Transverse colon (tissue), 4 donors: ENCODE data around the gene LHX3. TPM values are rescaled to one million over a fixed set of nuclear protein-coding genes. Genes with fewer than 3 reads are reported as not detected.

Source experiments
- DNase-seq: peaks from one replicate; pipeline ENCODE4 v3.0.0-alpha.2; 2019
- H3K27ac ChIP-seq, 4 donors: fragments of 200-600 bp; sonication (generic); 2 replicates each; pipeline ENCODE4 v1.5.1; 2016 to 2018; ENCODE audit warnings: inconsistent platforms in 4 of 4
- H3K27me3 ChIP-seq: fragments of 200-600 bp; sonication (generic); 2 replicates; pipeline ENCODE4 v1.5.1; 2017; ENCODE audit warnings: inconsistent platforms
- H3K36me3 ChIP-seq, 4 donors: fragments of 200-600 bp; sonication (generic); 2 replicates each; pipeline ENCODE4 v1.5.1; 2017 to 2019; ENCODE audit warnings: inconsistent platforms in 4 of 4
- H3K4me1 ChIP-seq, 4 donors: fragments of 200-600 bp; sonication (generic); 2 replicates each; pipeline ENCODE4 v1.5.1; 2017 to 2020; ENCODE audit warnings: inconsistent platforms in 4 of 4
- H3K4me3 ChIP-seq, 4 donors: fragments of 200-600 bp; sonication (generic); 1 replicate in 1 of 4; 2 replicates in 3 of 4; pipeline versions ENCODE4 v1.5.1 to v1.6.1; 2017 to 2019; ENCODE audit warnings: inconsistent platforms in 4 of 4
- H3K9me3 ChIP-seq, 2 donors: fragments of 200-600 bp; sonication (generic); 2 replicates each; pipeline ENCODE4 v1.5.1; 2017 to 2019; ENCODE audit warnings: inconsistent platforms in 2 of 2
- EP300 ChIP-seq: sonication (generic); formaldehyde crosslinking; IDR thresholded peaks from one replicate; pipeline ENCODE4 v1.6.1; 2017; ENCODE audit warnings: antibody characterized with exemption, low read depth
- POLR2A ChIP-seq: fragments of 450-650 bp; IDR thresholded peaks from one replicate; pipeline ENCODE4 v1.6.1; 2016; ENCODE audit warnings: antibody characterized with exemption, mild to moderate bottlenecking, moderate library complexity
- POLR2AphosphoS5 ChIP-seq, 3 donors: sonication (generic); formaldehyde crosslinking; IDR thresholded peaks; one replicate each; pipeline ENCODE4 v1.6.1; 2016; ENCODE audit warnings: antibody characterized with exemption in 3 of 3
- WGBS, 2 donors: methylation state at CpG; one replicate each; pipeline ENCODE4 v1.1.5; 2018; ENCODE audit warnings: low coverage in 1 of 2; 5-methylcytosine and 5-hydroxymethylcytosine counted together
- in situ Hi-C, 4 donors: fragments of 200-750 bp; cut with MboI; loops; one replicate each; pipeline versions ENCODE4 v1.15.0 to v1.15.1; 2017; ENCODE audit warnings: low sequenced_read_pairs in 3 of 4, low pct_ligation_motif_present in 1 of 4, low pct_unique_long_range_greater_than_20kb in 1 of 4
- intact Hi-C: fragments of 100-400 bp; cut with DNase I; formaldehyde crosslinking; loops from one replicate; pipeline ENCODE4 v1.15.1; 2023; ENCODE audit warnings: low total_unique reads
- total RNA-seq, 4 donors: library from RNA; depleted of rRNA; stranded (reverse); fragments of >200 nt; gene quantifications; one replicate each; pipeline ENCODE4 v1.1.0, GENCODE V29; 2016
- TF ChIP-seq, protein P1 (sequence below), 5 experiments: fragments of 200-600 bp in 3 of 5; fragments of 450-650 bp in 2 of 5; sonication (generic) in 3 of 5; IDR thresholded peaks; 1 replicate in 2 of 5; 2 replicates in 3 of 5; pipeline ENCODE4 v1.5.1; 2016 to 2017; ENCODE audit warnings: antibody characterized with exemption in 5 of 5, inconsistent platforms in 3 of 5, mild to moderate bottlenecking in 2 of 5, moderate library complexity in 1 of 5

LHX3 gene
- total RNA-seq = not detected

DNA sequence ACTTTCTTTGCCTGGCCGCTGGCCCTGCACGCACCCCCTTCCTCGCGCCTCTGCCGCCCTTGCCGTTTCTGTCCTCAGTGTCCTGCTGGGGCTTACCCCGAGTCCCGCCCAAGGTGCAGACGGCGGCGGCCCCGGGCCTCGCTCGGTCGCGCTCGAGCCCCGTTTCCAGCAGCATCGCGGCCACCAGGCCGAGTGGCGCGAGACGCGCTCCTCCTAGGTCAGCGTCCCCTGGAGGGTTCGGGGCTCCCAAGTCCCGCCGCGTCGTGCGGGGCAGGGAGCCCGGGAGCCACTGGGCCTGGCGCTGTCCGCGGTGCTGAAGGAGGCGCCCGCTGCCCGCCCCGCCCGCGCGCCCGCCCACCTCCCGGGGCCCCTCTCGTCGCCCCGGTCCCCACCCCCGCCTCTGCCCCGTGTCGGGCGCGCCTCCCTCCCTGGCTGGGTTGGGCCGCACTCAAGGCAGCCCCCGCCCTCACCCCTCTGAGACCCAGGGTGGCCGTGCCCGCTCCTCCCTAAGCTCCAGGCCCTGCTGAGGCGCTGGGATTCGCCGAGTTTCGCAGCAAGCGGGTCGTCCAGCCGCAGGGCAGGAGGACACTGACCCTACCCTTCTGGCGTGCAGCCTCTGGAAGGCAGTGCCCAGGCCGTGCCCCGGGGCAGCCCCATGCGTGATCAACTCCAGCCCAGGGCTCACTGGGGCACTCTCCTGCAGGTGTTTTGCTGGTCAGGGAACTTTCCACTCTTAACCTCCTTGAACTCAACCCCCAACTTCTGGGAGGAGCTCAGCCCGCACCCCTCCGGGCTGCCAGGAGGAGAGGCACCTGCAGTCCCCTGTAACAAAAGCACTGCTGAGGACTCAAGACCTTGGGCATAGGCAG, at the start of gene LHX3:
Gene LHX3, minus strand, starts transcription at position 291 of the 869 bp plus-strand sequence. Its CDS starts 116 bp downstream, at position 175.
- Histone ChIP-seq H3K36me3 (no peaks in the 10 kb centered on the region), H3K27me3 (peaks cover 56% of the 10 kb centered on the region), H3K4me1 (peaks cover 0 to 4% (median 0%) of the 10 kb centered on the region in 4 donors), H3K9me3 (no peaks in the 10 kb centered on the region), H3K27ac (no peak within 1 kb of the TSS), H3K4me3 (no peak within 1 kb of the TSS)
- in situ Hi-C loops = no loop called here
- DNase-seq = no peak
- TF ChIP-seq POLR2A = no peak
- TF ChIP-seq, protein P1, sequence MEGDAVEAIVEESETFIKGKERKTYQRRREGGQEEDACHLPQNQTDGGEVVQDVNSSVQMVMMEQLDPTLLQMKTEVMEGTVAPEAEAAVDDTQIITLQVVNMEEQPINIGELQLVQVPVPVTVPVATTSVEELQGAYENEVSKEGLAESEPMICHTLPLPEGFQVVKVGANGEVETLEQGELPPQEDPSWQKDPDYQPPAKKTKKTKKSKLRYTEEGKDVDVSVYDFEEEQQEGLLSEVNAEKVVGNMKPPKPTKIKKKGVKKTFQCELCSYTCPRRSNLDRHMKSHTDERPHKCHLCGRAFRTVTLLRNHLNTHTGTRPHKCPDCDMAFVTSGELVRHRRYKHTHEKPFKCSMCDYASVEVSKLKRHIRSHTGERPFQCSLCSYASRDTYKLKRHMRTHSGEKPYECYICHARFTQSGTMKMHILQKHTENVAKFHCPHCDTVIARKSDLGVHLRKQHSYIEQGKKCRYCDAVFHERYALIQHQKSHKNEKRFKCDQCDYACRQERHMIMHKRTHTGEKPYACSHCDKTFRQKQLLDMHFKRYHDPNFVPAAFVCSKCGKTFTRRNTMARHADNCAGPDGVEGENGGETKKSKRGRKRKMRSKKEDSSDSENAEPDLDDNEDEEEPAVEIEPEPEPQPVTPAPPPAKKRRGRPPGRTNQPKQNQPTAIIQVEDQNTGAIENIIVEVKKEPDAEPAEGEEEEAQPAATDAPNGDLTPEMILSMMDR (IDR thresholded peaks at IDR 0.05) = no peak
- no peak for TF ChIP-seq POLR2AphosphoS5 (IDR thresholded peaks at IDR 0.05)
- intact Hi-C loops = no loop called here
- 15% methylated on average over 30 of the region's 70 CpGs; no CpG with 5 or more reads in 1 of the 2 donors for WGBS, 2 donors

DNA sequence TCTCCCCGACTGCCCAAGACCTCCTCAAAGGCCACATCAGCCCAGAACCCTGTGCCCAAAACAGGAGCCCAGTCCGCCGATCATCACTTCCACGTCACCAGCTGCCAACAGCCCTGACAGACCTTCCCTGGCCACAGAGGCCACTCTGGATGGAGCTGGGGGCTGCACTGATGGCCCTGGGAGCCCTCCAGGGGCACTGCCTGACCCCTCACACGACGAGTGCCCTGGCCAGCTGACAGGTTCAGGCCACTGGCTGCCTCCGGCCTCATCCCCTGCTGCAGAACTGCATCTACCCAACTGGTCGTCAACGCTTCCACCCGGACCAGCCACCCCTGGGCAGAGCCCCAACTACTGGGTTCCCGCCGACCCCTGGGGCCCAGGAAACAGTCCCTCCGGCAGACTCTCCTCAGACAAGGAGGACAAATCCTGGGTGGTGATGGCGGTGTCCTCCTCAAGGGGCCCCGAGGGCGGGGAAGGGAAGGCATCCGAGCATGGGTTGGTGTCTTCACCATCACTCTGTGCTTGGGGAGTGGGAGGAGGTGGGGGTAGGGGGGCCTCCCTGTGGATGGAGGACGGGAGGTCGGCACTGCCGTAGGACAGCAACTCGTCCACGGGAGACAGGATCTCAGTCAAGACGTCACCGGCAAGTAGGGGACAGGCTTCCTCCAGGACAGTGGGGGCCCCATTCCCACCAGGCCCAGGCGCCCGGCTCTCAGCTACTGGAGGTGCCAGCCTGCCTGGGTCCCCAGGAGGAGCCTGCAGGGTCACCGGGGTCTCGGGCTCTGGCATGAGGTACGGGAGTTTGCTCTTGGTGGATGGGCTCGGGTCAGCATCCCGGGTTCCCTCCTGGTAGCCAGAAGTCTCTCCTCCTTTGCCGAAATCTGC, 48.6 kb upstream of the LHX3 start:
- 78% methylated on average over 32 of the region's 32 CpGs; no CpG with 5 or more reads in 1 of the 2 donors for WGBS, 2 donors
- TF ChIP-seq POLR2AphosphoS5 (IDR thresholded peaks at IDR 0.05) = no peak
- no peaks in the 10 kb centered on the region for H3K36me3 ChIP-seq
- no peak for DNase-seq
- H3K27me3 ChIP-seq = peaks cover 47% of the 10 kb centered on the region
- no peak overlapping the region for H3K27ac ChIP-seq
- H3K4me3 ChIP-seq = no peak overlapping the region
- intact Hi-C loops (no loop called here), in situ Hi-C loops (no loop called here)
- H3K4me1 ChIP-seq = no peaks in the 10 kb centered on the region
- no peaks in the 10 kb centered on the region for H3K9me3 ChIP-seq

GRCh38 chr9:136252846-136253245, 47.9 kb upstream of the LHX3 start:
- TF ChIP-seq POLR2A (no peak), EP300 (no peak), POLR2AphosphoS5 (IDR thresholded peaks at IDR 0.05) (no peak)
- TF ChIP-seq, protein P1 (IDR thresholded peaks at IDR 0.05) = no peak
- in situ Hi-C loops (no loop called here), intact Hi-C loops (no loop called here)
- DNase-seq = no peak
- Histone ChIP-seq H3K27ac (no peak overlapping the region), H3K9me3 (no peaks in the 10 kb centered on the region), H3K4me3 (no peak overlapping the region), H3K27me3 (peaks cover 47% of the 10 kb centered on the region), H3K36me3 (no peaks in the 10 kb centered on the region), H3K4me1 (no peaks in the 10 kb centered on the region)
- WGBS, 2 donors = 90% methylated on average over 10 of the region's 10 CpGs; no CpG with 5 or more reads in 1 of the 2 donors

GRCh38 chr9:136252281-136252680, 47.4 kb upstream of the LHX3 start:
- no peak overlapping the region for H3K27ac ChIP-seq
- in situ Hi-C loops (no loop called here), intact Hi-C loops (no loop called here)
- DNase-seq = no peak
- H3K4me1 ChIP-seq = no peaks in the 10 kb centered on the region
- WGBS, 2 donors = 88 to 100% methylated on average over 4 to 25 of the region's 29 CpGs
- no peak overlapping the region for H3K4me3 ChIP-seq
- H3K27me3 ChIP-seq = peaks cover 47% of the 10 kb centered on the region
- H3K36me3 ChIP-seq = no peaks in the 10 kb centered on the region
- H3K9me3 ChIP-seq = no peaks in the 10 kb centered on the region
- no peak for TF ChIP-seq EP300
